SH-SY5Y (cell line): ENCODE measurements around the gene RAPGEF5.

ENCODE experiments used
- GATA2 ChIP-seq: IDR thresholded peaks from 2 replicates; pipeline ENCODE4 v1.6.1; 2011; ENCODE audit warnings: mild to moderate bottlenecking, low read depth, low read length
- GATA3 ChIP-seq: IDR thresholded peaks from 2 replicates; pipeline ENCODE4 v1.6.1; 2011; ENCODE audit warnings: low read depth, mild to moderate bottlenecking, low read length, moderate library complexity

RAPGEF5 gene

GRCh38 chr7:22219739-22220493 lies 137.0 kb downstream of the RAPGEF5 start:
- TF ChIP-seq GATA3: no peak
- no peak for TF ChIP-seq GATA2

GRCh38 chr7:22219036-22219435 lies 137.9 kb downstream of the RAPGEF5 start:
- TF ChIP-seq GATA3 (no peak), GATA2 (no peak)

DNA sequence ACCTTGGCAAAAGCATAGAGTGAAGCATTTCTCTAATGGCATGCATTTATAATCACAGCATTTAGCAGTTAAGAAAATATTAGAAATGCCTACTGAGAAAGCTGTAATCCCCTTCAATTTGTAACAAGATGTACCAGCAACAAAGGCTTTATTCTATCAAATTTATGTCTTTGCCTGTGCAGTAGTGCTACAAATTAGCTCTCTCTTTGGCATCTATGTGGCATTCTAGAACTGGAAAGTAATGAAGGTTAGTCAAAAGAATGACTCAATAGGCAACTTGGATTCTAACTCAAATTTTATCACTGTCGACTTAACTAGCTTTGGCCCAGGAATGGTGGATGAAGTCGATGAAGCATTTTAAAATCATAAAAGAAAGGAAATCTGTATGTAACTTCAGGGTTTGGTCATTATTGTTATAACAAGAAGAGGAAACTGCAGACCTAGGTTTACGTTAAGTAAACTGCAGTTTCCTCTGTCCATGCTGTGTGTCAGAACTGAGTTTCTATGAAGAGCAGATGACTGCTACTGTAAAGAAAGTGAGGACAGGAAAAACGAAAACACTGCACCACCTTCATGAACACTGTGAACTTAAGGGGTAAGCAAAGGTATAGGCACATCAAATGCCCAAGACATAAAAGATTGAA lies 140.0 kb downstream of the RAPGEF5 start:
- TF ChIP-seq GATA3: no peak
- TF ChIP-seq GATA2: no peak

DNA sequence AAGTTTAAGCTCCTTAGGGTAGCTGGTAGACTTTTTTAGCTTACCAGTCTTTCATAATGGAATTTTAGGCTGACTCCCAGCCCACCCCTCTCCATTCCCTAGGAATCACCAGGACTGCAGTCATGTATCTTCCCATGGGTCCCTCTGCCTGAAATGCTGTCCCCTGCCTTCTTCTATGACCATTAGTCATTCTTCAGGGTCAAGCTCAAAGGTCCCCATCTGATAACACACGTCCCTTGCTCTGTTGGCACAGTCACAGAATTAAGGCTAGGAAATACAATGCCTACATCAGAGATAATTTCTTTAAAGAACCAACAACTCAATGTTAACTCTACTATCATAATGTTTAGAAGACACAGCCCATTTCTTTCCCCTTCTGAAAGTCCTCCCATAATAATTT lies 140.6 kb downstream of the RAPGEF5 start:
- TF ChIP-seq GATA2 (no peak), GATA3 (no peak)

DNA sequence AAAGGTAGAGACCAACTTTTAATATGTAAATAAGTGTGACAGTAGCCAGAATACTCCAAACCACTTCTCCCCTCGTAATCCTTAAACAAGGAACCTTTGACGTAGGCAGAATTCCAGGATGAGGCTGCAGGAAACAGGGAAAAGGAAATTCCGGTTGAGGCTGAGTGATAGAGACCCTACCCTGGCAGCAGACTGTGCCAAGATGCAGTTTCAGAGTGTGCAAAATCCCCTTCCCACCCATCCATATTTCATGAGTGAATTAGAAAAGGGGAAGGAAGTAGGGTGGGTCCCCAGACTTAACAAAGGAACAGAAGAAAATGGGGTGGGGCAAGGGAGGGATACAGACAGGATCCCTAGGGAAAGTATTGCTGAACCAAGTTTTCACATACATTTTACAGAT lies 143.0 kb downstream of the RAPGEF5 start:
- TF ChIP-seq GATA3 (no peak), GATA2 (no peak)

DNA sequence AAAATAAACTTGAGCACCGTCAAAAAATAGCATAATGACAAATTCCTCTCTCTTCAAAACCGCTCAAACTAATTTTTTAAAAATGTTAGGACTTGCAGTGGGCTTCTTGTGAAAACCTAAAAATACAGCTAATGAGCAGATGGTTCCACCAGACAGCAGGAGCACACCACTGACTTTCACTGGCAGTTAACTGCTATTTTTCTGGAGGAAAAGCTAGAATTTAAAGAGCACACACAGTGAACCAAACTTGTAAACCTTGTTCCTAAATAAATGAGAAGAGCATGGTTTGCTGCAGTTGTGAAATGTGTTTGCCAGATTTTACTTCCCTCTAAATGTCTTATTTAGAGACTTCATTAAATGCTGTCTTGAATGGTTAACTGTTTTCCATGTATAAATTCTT lies 143.9 kb downstream of the RAPGEF5 start:
- no peak for TF ChIP-seq GATA2
- TF ChIP-seq GATA3: no peak

GRCh38 chr7:22210967-22211366 lies 146.0 kb downstream of the RAPGEF5 start:
- TF ChIP-seq GATA3: no peak
- TF ChIP-seq GATA2: no peak

- no peak for TF ChIP-seq GATA3
- no peak for TF ChIP-seq GATA2
Observed at GRCh38 chr7:22210355-22210754, 146.6 kb downstream of the RAPGEF5 start.

- TF ChIP-seq GATA2 (no peak), GATA3 (no peak)
Observed at GRCh38 chr7:22208799-22209198, 148.2 kb downstream of the RAPGEF5 start.

GRCh38 chr7:22207724-22208225 lies 149.2 kb downstream of the RAPGEF5 start:
- TF ChIP-seq GATA3: no peak
- no peak for TF ChIP-seq GATA2

GRCh38 chr7:22205631-22206030 lies 151.3 kb downstream of the RAPGEF5 start:
- no peak for TF ChIP-seq GATA3
- TF ChIP-seq GATA2: no peak

DNA sequence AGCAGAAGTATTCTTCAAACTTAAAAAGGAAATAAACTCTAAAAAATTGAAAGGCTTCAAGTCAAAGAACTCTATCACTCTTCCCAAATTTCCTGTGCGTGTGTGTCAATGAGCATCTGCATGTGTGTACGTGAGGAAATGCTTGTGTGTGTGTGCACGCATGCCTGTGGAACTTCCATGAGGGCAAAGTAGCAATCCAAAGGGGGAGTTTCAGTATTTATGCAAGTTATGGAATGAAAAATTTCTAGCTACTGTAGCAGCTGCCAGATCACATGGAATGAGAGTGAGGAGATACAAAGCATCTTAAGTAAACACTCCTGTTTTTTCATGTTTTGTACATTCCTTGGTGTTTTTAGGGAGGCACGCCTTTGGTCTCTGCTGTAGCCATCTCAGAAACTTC lies 152.6 kb downstream of the RAPGEF5 start:
- TF ChIP-seq GATA3 (no peak), GATA2 (no peak)

GRCh38 chr7:22202141-22202540 lies 154.8 kb downstream of the RAPGEF5 start:
- TF ChIP-seq GATA2 (peak; percentile 69), GATA3 (no peak; the same call in 1 of the 2 replicates)

- TF ChIP-seq GATA3: no peak
- TF ChIP-seq GATA2: no peak
Observed at GRCh38 chr7:22201186-22201880, 155.6 kb downstream of the RAPGEF5 start.
